ENCODE results near the gene ANXA11. TPM values are rescaled to one million over a fixed set of nuclear protein-coding genes. Genes with fewer than 3 reads are reported as not detected.
A peak's percentile ranks its signal among the peaks of the same experiment; 100 is the strongest.

The ANXA11 gene
- polyA plus RNA-seq, 2 of the 4 experiments (the other 2 are of a cell fraction), result 92.6 to 119 TPM

- Histone ChIP-seq H3K4me2 (no peak overlapping the region), H3K9me3 (no peaks in the 10 kb centered on the region), H3K27ac (no peak overlapping the region), H3K4me3 (no peak overlapping the region), H3K4me1 (peaks cover 15% of the 10 kb centered on the region)
- ATAC-seq (peak; percentile 49 to 80; a peak in 5 of 6 replicates), FAIRE-seq (no peak), DNase-seq (ENCODE audit: low read depth in 1 of 2, low spot score in 1 of 2) (peak in 1 of 2 experiments; percentile 51)
- ChIA-PET POLR2A (no interaction called here), CTCF (interaction anchor here (0.8 to 3.0 kb wide), 11 partner anchors 8 to 54 kb away, joined by 3 to 13 read pairs (median 5); no protein-coding TSS in a partner anchor)
- peak; percentile 47 for TF ChIP-seq CTCF (IDR thresholded peaks at IDR 0.05)
- TF ChIP-seq RAD21 (conservative IDR thresholded peaks at IDR 0.05 in 1 of 2, IDR thresholded peaks at IDR 0.05 in 1 of 2), result peak; percentile 44 to 52; a peak in 4 of 5 replicates
- TF ChIP-seq SMC3 (IDR thresholded peaks at IDR 0.05), result peak; percentile 61
- TF ChIP-seq RCOR1 (IDR thresholded peaks at IDR 0.05; ENCODE audit: low read depth, low read length), result no peak
- WGBS (ENCODE audit: missing lambda C conversion rate), result 76% methylated on average over 7 of the region's 13 CpGs
Observed at GRCh38 chr10:80168679-80169380, 36.5 kb downstream of the ANXA11 start.

GRCh38 chr10:80168162-80168511 lies 37.2 kb downstream of the ANXA11 start:
- CTCF ChIA-PET, result interaction anchor here (0.8 to 3.0 kb wide), 12 partner anchors 8 to 54 kb away, joined by 3 to 13 read pairs (median 5); no protein-coding TSS in a partner anchor
- FAIRE-seq, result no peak

GRCh38 chr10:80167471-80168161 lies 37.7 kb downstream of the ANXA11 start:
- no peak overlapping the region for H3K27ac ChIP-seq
- H3K4me1 ChIP-seq, result peaks cover 24% of the 10 kb centered on the region
- TF ChIP-seq USF2 (IDR thresholded peaks at IDR 0.05), result no peak
- no peak for TF ChIP-seq REST (IDR thresholded peaks at IDR 0.05)
- TF ChIP-seq NPAS2 (CRISPR knock-in tag; IDR thresholded peaks at IDR 0.05; ENCODE audit: borderline replicate concordance), result no peak
- TF ChIP-seq NR3C1 (IDR thresholded peaks at IDR 0.05), result no peak
- no peak for TF ChIP-seq KDM1A (IDR thresholded peaks at IDR 0.05; ENCODE audit: low read depth)
- TF ChIP-seq MYC (IDR thresholded peaks at IDR 0.05; ENCODE audit: borderline replicate concordance, low read length), result no peak
- TF ChIP-seq HOXB5 (CRISPR knock-in tag; IDR thresholded peaks at IDR 0.05), result no peak
- FAIRE-seq (no peak), DNase-seq (ENCODE audit: low read depth in 1 of 2, low spot score in 1 of 2) (no peak), ATAC-seq (no peak)
- no peak overlapping the region for H3K4me3 ChIP-seq
- POLR2A ChIA-PET, result no interaction called here
- WGBS (ENCODE audit: missing lambda C conversion rate), result 89% methylated on average over 8 of the region's 8 CpGs
- H3K4me2 ChIP-seq, result no peak overlapping the region
- CTCF ChIA-PET, result interaction anchor here (1.2 to 3.0 kb wide), 9 partner anchors 9 to 55 kb away, joined by 3 to 13 read pairs (median 5); no protein-coding TSS in a partner anchor
- no peaks in the 10 kb centered on the region for H3K9me3 ChIP-seq

More at GRCh38 chr10:80168162-80168511, 37.2 kb downstream of the ANXA11 start:
- no peak overlapping the region for H3K4me2 ChIP-seq
- 94% methylated on average over 7 of the region's 7 CpGs for WGBS (ENCODE audit: missing lambda C conversion rate)
- DNase-seq (ENCODE audit: low read depth in 1 of 2, low spot score in 1 of 2), result no peak
- no peak for ATAC-seq
- H3K4me3 ChIP-seq, result no peak overlapping the region
- POLR2A ChIA-PET, result no interaction called here
- TF ChIP-seq POLR2A (IDR thresholded peaks at IDR 0.05; ENCODE audit: low read length), result no peak
- no peaks in the 10 kb centered on the region for H3K9me3 ChIP-seq
- H3K27ac ChIP-seq, result no peak overlapping the region
- H3K4me1 ChIP-seq, result peaks cover 22% of the 10 kb centered on the region

All from A549 (cell line).